ENCODE results near the gene PRDX6.
"Not testable (repeated sequence)": the region's sequence is repeated elsewhere in the genome, so short reads cannot be mapped to it uniquely, and the experiment has no call there.

PRDX6 gene, protein sequence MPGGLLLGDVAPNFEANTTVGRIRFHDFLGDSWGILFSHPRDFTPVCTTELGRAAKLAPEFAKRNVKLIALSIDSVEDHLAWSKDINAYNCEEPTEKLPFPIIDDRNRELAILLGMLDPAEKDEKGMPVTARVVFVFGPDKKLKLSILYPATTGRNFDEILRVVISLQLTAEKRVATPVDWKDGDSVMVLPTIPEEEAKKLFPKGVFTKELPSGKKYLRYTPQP

DNA sequence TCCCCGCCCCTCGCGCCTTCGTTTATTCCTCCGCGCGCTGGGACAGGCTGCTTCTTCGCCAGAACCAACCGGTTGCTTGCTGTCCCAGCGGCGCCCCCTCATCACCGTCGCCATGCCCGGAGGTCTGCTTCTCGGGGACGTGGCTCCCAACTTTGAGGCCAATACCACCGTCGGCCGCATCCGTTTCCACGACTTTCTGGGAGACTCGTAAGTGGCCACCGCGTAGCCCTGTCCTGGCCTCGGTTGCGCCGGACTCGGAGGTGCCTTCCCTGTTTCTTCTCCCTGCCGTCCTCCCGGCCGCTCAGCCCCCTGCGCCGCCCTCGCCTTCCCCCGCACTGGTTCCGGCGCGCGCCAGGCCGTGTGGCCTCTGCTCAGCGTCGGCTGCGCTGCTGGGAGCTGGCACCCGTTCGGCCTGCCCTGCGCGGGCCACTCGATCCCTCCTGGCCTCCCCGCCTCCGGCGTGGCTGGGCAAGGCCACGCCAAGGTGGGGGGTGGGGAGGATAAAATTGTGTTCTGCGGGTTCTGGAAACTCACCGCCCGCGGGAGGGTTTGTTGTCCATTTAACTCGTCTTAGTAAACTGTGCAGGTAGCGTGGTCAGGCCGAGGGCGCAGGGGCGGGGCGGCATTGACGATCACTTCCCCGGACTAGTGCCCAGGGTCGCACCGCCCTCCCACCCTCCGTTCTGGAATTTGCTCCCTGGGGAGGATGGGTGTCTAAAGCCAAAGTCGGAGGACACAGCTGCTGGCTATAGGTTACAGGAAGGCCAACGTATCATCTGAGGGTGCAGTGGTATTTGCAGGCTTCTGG is at the start of gene PRDX6:
PRDX6 (plus strand) TSS at position 50 of the 808 bp plus-strand sequence; CDS start at position 113, 63 bp downstream.
- peak in 4 of 6 experiments; percentile 35 to 86 (median 54) for DNase-seq

DNA sequence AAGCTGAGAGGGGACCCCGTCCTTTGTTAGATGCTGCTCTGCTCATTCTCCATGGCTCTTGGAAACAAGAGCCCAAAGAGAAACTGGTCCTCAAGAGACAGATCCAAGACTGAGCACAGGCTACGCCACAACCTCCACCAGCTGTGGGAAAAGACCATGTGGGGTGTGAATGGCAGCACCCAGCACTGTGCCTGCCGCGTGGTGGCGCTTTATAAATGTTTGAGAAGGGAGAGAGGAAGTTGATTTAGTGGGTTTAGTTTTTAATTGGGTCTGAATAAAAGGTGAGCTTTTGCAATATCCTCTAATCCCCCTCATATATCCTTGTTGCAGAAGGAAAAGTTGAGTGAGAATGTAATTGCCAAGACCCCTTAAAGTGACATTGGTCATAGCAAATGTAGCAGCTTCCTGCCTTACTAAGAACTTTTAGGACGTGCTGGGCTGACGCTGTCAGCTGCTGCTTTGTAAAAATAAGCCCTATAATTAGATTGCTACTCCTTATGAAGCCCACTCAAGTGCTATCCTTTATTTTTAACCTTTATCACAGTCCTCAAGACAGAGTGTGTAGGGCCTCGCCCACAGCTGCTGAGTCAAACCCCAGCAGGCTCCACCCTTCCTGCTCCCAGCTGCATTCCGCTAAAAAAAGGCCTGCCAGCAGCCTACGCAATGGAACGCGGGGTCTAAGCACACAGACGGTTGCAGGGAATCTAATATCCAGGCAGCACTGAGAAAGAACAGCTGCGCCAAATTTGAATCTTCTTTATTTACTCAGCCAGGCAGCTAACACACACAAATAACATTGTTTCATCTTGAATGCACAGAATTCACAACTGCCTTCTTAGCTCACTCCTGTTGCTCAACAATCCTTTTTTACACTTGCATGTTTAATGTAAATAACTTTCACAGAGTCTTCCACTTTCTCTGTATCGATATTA is 47.4 kb upstream of the PRDX6 start:
- DNase-seq: peak; percentile 10 to 62 (median 44)

DNA sequence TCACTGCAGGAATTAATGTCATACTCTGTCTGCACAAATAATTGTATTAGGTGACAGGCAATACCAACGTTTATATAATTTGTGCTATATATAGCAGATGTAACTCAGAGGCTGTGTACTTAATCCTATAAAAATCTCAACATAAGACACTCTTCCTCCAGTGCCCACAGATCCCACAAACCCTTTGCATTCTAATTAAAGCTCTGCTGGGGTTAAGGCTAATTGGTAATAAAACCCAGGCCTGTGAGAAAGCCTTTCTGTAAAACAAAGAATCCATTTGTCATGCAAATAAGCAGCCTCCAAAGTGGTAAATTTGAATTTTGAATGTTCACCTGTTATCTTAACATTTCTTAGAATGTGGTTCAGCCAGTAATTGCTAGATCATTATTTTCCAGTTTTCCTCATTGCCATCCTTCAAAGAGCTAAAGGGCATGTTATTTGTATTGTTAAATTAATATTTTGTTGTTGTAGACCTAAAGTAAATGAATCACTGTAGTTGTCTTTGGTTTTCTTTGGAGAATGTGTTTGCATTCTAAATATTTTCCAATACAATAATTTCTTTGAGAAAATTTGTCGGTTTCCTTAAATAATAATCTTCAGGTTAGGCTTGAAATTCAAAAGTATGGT is 46.3 kb upstream of the PRDX6 start:
- DNase-seq: no peak

DNA sequence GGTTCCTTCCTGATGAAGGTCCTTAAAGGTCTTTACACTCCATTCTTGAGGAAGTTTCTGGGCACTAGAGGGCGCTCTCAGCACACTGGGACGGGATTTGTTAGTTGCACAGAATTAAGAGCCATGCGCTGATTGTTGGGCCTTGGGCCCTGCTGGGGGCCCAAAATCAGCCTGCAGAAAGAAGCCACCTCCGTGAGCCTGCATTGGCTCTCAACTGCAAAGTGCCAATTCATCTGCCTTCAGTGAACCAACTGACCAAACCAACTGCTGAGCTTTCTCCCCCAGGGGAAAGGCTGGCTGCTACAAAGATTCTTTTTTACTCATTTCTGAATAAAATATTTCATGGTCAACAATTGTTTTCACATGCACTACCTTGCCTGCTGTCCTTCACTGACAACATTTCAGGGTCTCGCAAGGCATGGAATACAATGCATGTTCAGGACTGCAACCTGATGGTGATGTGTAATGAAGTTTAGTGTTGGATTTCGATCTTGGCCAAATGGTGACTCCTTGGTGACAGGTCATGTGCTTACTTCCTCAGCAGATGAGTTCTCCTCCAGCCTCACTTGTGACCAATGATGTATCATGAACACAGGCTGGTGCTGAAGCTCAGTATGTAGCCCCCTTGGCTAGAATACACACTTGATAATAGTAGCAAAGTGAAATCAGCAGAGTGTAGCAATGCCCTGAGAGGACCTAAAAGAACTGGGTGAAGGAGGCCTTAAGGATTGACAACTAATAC is 45.7 kb upstream of the PRDX6 start:
- DNase-seq: peak; percentile 54 to 88 (median 76)

DNA sequence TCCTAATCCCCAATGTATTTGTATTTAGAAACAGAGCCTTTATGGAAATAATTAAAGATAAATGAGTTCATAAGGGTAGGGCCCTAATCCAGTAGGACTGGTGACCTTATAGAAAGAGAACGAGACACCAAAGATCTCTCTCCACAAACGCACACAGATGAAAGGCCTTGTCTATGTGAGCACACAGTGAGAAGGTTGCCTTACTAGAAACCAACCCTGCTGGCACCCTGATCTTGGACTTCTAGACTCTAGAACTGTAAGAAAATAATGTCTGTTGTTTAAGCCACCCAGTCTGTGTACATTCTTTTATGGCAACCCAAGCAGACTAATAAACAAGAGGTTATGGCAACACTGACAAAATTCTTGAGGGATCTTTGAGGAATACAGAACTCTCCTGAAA is 44.8 kb upstream of the PRDX6 start:
- no peak for DNase-seq

DNA sequence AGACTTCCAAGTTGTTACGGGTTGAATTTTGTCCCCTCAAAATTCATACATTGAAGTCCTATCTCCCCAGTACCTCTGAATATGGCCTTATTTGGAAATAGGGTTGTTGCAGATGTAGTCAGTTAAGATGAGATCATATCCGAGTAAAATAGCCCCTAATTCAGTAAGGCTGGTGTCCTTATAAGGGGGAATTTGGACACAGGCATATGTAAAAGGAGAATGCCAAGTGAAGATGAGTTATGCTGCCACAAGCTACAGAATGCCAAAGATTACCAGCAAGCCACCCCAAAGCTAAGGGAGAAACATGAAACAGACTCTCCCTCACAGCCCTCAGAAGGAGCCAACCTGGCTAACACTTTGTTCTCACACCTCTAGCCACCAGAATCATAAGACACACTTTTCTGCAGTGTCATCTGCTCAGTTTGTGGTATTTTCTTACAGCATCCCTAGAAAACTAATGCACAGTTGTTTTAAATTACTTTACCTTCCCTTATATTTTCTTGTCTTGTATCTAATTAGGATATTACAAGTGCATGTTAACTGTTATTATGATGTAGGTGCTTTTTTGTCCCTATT is 43.3 kb upstream of the PRDX6 start:
- DNase-seq: no peak

DNA sequence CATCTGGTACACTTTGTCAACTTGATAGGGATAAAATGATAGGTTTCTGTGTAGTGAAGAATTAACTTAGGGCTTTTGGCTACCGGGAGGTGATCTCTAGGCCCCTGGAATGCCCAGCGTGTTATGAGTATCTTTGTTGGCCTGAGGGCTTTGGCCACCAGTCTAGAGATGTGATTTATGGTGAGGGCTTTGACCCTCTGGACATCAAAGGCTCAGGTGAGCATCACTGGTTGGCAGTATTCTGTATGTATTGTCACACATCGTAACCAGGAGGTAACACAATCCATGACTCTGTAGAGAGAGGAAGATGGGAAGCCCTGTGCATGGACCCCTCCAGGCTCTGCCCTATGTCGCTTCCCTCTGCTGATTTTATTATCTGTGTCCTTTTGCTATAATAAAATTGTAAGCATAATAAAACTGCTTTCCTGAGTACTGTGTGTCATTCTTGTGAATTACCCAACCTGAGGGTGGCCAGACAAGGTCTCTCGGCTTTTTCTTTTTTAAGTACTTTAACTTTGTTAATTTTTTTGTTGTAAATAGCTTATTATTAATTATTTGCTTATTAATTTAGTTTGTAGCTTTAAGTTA is 40.2 kb upstream of the PRDX6 start:
- DNase-seq: no peak

DNA sequence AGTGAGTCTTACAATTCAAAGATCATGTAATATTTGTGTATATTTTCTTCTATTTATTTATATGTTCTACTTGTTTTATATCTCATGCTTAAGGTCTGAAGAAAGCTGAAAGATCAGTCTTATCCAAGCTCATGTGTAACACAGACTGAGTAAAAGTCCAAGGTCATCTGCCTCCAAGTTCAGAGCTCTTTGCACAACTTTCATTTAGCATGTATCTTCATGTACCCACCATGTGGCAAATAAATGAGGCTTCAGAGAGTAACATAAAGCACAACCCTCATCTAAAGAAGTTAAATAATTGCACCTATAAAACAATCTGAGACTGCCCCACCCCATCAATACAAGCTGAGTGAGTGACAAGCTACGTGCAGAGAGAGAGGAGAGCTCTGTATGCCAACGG is 38.5 kb upstream of the PRDX6 start:
- no peak for DNase-seq

DNA sequence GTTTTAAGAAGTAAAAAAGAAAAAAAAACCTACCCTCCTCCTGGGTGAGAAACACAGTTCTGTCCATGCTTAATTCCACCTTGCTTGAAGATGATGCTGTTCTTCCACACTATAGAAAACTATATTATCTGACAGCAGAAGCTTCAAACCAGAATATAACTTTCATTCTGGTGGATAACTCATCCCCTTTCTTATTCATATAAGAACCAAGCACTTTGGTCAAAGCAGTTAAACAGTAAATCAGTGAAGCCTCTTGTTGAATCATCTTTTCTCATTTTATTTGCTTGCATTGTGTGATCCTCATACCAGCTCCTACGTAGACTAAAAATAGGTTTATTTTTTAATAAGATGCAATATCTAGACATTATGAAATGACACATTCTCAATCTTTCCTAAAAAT is 36.7 kb upstream of the PRDX6 start:
- no peak for DNase-seq

DNA sequence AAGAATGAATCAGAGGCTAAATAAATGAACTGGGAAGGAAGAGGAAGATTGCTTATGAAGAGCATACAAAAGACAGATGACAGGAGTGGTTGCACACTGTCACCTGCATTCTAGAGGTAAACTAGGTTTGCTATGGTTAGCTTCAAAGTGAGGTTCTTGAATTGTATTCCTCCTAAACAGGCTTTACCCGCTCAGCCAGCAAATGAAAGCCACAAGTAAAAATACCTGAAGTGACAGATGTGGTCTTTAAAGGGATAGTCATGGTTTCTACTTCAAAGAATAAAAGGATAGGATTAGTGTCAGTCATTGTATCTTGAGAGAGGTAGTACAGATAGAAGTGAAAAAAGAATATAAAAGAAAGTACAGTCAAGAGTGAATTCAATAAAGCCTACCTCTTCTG is 32.4 kb upstream of the PRDX6 start:
- DNase-seq: peak in 3 of 6 experiments; percentile 45 to 57 (median 47)

DNA sequence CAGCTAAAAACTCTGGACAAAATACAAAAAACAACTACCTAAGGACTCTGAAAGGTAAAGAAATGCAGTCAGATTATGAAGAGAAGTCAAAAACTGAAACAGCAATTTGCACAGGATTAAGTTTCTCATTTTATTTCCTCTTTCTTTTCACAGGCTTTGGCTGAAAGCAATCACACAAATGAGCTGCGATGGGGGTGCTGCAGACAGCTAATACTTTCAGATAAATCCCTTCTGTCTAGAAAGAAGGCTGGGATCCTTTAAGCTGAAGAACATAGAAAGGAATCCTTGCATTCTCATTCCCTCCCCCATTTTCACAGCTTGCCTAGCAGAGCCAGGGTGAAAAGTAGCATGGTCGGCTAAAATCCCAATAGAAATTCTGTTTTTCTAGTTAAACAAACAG is 32.0 kb upstream of the PRDX6 start:
- DNase-seq: no peak

DNA sequence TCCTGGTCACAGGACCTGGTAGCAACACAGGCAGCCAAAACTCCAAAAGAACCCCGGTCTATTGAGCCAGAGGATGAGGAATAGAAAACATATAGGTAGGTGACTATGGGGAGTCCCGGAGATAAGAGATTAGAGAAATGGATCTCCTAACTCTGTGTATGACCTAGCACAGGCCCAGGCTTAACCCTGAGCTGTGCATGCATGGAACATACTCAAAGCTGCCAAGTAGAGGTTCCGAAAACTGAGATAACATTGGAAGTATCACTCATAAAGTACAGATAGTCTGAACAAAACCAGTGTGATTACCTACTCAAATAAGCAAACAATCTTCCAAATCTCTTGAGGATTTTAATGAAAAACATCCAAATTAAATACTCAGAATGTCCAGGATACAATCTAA is 31.5 kb upstream of the PRDX6 start:
- DNase-seq: no peak

DNA sequence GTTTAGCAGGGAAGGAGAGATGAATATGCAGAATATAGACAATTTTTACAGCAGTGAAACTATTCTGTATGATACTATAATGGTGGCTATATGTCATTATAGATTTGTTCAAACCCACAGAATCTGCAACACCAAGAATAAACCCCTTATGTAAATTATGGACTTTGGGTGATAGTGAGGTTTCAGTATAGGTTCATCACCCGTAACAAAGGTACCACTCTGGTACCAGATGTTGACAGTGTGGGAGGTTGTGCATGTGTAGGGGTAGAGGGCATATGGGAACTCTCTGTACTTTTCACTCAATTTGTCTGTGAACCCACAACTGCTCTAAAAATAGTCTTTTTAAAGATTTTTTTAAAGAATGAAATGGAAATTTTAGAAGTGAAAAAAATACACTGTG is 29.9 kb upstream of the PRDX6 start:
- DNase-seq: no peak

DNA sequence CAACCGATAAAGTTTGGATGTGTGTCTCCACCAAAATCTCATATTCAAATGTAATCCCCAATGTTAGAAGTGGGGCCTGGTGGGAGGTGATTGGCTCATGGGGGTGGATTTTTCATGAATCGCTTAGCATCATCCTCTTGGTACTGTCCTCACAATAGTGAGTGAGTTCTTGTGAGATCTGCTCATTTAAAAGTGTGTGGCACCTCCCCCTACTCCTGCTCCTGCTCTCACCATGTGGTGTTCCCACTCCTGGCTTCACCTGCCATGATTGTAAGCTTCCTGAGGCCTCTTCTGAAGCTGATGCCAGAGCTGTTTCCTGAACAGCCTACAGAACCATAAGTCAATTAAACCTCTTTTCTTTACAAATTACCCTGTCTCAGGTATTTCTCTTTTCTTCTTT is 28.2 kb upstream of the PRDX6 start:
- no peak for DNase-seq

DNA sequence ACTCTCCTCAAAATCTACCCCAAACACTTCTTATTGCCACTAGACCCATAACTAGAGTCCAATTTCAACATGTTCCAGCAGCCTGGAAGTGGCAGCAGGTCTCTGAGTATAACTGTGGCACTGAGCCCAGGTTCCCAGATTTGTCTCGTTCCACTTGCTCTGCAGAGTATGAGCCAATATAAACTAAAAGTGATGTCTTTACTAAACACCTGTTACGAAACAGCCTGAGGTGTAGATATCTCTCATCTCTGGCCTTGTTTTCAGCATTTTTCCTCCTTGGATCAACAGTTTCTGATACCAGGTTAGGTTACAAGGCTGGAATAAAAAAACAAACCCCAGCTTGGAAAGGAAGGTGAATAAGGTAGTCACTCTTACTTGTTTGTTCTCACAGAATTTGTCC is 25.2 kb upstream of the PRDX6 start:
- no peak for DNase-seq

DNA sequence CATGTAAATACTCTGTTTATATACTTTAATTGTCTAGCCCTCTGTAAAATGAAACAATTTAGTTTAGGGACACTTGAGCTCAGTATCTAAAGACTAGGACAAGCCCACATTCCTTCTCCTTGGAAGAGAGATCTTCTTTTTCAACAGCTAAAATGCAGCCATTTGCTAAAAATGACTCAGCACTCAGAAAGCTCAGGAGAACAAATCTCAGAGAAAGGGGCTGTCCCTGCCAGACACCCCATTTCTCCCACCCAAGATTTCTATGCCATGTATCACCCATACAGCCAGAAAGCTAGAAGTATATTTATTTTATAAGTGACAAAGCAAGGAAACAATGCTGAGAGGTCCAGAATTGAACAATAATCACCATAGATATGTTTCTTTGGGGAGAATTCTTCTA is 23.2 kb upstream of the PRDX6 start:
- no peak for DNase-seq

DNA sequence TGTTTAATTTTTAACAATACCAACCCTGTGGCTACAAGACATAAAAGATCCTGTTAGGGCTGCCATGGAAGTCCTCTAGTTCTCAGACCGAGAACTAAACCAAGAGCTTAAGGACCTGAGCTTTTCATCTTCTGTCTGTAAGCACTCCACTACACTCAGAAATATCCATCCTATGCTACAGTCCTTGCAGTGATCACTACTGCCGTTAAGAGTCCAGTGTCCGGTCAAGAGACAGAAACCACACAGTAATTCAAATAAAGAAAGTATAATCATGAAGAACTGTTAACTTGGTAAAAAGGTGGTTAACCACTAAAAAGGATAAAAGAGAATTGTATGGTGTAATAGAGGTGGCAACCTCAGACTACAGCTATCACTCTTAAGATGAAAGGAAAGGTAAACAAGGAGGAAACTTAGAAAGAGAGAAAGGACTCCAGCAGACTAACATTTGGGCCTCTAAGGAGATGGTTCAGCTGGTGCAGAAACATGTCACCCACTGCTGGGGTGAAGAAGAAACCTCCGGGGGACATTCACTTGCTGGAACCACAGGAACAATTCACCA is 22.1 kb upstream of the PRDX6 start:
- DNase-seq: peak in 1 of 6 experiments; percentile 8

DNA sequence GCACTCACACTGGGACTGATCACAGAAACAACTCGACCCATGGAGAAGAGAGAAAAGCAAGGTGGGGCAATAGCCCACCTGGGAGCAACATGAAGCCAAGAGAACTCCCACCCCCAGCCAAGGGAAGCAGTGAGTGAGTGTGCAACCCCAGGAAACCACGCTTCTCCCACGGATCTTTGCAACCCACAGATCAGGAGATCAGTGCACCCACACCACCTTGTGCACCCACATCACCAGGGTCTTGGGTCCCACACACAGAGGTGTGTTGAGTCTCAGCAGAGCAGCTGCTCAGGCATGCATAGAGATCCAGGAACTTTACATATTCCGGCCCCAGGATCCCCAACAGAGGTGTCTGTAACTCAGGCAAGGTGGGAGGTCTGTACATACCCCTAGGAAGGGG is 17.2 kb upstream of the PRDX6 start:
- DNase-seq: no peak

DNA sequence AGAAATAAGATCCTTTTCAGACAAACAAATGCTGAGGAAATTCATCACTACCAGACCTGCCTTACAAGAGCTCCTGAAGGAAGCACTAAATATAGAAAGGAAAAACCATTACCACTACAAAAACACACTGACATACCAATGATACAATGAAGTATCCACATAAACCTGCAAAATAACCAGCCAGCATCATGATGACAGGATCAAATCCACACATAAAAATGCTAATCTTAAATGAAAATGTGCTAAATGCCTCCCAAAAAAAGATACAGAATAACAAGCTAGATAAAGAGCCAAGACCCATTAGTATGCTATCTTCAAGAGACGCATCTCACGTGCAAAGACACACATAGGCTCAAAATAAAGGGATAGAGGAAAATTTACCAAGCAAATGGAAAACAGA is 14.5 kb upstream of the PRDX6 start:
- not testable (repeated sequence) for DNase-seq

DNA sequence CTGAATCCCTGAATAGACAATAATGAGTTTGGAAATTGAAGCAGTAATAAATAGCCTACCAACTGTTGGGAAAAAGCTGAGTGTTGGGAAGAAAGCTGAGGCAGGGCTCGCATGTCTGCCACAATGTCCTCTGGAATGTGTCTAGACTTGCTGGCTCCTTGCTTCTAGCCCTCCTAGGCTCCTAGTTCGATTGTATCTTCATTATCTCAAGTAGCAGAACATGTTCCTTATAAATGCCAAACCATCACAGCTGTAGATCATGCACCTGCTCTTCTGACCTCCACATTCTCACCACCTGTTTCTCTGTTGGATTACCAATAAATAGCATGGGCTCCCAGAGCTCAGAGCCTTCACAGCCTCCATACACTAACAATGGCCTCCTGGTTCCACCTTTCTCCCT is 12.9 kb upstream of the PRDX6 start:
- not testable (repeated sequence) for DNase-seq

DNA sequence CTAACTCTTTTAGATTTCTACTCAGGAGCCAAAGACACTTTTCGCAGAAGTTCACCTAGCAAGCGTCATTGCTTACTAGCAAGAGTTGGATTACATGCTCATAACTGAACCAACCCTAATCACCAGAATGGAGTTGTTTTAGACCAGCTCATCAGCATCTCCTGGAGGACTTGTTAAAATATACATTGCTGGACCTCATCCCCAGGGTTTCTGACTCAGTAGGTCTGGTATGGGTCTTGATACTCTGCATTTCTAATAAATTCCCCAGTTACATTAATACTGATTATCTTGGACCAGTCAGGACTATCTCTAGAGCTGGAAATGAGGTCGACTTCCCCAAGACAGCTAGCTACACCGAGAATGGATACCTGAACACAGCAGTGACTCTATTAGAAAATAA is 9.7 kb upstream of the PRDX6 start:
- DNase-seq: no peak

Measured in stimulated activated naive CD4-positive, alpha-beta T cell (primary cell).